HG02870 (cell line): ENCODE data around the gene TPP1.

Source experiments
- ATAC-seq: cut with Tn5 transposase; IDR thresholded peaks from one replicate; pipeline ENCODE4 v1.9.1; 2021; ENCODE audit warnings: mild to moderate bottlenecking, moderate library complexity; ENCODE audit not compliant: unreplicated experiment

The TPP1 gene

GRCh38 chr11:6596239-6596877 is 22.9 kb downstream of the TPP1 start:
- no peak for ATAC-seq

- ATAC-seq = no peak
These were observed 25.0 kb downstream of the TPP1 start for GRCh38 chr11:6594142-6594768.

- no peak for ATAC-seq
These were observed 31.2 kb downstream of the TPP1 start for GRCh38 chr11:6588018-6588417.

DNA sequence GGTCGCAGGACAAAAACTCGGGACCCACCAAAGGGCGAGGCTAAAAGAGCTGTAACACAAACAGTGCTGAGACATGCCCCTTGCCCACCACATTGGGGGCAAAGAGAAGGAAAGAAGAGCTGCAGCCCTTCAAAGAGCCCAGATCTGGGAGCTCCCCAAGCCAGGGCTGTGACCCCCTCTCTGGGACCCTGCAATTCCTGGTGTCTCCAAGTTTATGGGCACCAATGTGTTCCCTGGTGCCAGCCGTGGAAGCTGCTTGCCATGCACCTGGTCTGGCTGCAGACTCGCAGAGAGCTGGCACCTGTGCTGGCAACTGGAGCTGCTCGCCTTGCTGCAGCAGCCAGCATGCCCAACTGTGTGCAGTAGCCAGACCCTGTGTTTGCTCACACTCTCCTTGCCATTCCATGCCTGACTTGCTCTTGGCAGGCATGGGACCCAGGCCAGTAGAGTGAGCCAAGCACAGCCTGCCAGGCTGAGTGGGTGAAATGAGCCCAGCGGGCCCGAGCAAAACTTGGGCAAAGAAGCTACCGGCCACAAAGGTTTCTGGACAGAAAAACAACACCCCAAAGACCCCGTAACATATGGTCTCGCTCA is 31.8 kb downstream of the TPP1 start:
- ATAC-seq = no peak

DNA sequence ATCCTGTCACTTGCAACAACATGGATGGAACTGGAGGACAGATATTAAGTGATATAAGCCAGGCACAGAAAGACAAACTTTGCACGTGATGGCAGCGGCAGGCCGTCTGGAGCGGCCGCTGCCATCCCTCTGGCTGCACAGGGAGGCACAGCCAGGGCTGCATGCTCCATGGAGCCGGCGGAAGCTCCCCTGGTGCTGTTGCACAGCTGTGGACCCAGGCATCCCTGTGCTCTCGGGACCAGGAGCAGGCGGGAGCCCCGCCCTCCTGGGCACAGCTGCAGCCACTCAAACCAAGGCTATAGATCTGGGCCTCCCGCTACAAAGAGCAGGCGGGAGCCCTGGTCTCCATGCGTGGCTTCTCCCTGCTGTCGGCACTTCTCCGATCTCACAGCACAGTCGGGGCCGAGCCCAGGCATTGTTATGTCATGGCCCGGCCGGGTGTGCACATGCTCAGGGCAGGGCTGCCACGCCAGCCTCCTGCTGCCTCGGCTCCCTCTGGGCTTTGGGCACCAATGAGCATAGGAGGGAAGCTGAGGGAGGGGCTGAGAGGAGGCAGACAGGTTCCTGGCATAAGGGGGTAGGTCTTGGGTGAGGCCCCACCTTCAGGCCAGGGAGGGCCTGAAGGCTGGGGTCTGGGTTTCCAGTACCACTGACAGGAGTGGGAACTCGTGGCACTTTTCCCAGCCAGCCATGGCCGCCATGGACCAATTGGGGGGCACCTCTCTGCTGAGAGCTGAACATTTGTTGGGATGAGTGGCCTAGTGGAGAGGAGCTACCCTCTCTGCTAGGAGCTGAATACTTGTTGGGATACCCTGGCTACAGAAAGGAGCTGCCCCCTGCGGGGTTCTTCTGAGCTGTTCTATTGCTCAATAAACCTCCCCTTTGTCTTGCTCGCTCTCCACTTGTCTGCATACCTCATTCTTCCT is 32.5 kb downstream of the TPP1 start:
- ATAC-seq = no peak

DNA sequence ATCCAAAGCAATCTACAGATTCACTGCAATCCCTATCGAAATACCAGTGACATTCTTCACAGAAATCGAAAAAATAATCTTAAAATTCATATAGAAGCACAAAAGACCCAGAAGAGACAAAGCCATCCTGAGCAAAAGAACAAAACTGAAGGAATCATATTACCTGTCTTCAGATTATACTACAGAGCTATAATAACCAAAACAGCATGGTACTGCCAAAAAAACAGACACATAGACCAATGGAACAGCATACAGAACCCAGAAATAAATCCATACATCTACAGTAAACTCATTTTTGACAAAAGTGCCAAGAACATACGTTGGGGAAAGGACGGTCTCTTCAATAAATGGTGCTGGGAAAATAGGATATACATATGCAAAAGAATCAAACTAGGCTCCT is 34.7 kb downstream of the TPP1 start:
- ATAC-seq = no peak

DNA sequence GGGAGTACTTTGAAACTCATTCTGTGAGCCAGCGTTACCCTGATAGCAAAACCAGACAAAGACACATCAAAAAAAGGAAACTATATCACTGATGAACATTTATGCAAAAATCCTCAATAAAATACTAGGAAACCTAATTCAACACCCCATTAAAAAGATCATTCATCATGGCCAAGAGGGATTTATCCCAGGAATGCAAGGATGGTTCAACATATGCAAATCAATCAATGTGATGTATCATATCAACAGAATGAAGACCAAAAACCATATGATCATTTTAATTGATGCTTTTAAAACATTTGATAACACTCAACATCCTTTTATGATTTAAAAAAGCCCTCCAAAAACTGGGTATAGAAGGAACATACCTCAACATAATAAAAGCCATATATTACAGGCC is 35.6 kb downstream of the TPP1 start:
- ATAC-seq = no peak

DNA sequence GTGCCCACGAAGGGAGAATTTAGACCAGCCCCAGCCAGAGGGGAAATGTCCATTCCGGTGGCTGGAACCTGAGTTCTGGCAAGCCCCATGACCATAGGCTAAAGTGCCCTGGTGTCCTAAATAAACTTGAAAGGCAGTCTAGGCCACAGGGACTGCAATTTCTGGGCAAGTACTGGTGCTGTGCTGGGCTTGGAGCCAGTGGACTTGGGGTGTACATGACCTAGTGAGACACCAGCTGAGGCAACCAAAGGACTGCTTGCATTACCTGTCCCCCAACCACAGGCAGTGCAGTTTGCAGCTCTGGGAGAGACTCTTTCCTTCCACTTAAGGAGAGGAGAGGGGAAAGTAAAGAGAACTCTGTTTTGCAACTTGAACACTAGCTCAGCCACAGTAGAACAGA is 39.5 kb downstream of the TPP1 start:
- no peak for ATAC-seq

DNA sequence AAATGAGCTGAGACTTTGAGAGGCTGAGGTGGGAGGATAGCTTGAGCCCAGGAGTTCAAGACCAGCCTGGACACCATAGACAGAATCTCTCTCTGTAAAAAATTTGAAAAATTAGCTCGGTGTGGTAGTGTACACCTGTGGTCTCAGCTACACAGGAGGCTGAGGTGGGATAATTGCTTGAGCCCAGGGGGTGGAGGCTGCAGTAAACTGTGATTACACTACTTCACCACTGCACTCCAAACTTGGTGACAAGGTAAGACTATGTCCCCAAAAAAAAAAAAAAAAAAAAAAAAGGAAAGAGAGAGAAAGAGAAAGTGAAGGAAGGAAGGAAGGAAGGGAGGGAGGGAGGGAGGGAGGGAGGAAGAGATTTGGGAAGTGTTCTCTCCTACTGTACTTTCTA is 41.1 kb downstream of the TPP1 start:
- no peak for ATAC-seq

GRCh38 chr11:6576471-6577373 is 42.5 kb downstream of the TPP1 start:
- no peak for ATAC-seq

- no peak for ATAC-seq
These were observed 44.2 kb downstream of the TPP1 start for GRCh38 chr11:6574816-6575715.

DNA sequence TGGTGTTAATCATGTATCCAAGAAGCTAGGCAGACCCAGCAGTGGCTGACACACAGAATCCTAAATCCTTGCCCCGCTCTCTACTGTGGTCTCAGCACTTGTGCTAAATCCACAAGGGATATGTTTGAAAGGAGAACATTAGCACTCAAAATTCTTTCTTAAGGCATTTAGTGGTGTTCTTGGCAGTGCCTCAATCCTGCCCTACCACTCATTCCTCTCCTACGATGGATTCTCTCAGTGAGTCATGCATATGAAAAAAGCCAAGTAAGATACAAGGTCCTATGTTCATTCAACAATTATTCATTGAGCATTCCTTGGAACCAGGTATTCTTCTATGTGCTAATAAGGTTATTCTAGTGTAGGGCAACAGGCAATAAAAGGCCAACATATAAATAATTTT is 47.0 kb downstream of the TPP1 start:
- ATAC-seq = no peak

DNA sequence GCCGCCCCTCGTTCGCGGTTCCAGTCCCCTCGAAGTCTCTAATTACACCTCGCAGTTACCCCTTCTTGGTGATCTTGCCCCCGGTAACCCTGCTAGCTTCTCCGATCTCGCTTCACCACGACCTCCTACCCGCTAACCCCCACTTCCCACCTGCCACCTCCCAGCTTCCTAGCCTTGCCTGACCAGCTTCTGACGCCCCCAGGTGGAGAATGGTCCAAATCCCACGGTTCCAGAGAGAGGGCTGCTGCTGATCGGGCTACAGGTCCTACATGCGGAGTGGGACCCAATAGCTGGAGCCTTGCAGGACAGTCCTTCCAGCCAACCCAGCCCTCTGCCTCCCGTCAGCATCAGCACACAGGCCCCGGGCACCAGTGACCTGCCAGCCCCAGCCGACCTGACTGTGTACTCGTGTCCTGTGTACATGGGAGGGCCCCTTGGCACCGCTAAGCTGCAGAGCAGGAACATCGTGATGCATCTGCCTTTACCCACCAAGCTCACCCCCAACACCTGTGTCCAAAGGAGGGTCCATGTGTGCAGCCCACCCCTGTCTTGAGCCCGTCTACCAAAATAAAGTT is 47.7 kb downstream of the TPP1 start:
- no peak for ATAC-seq

GRCh38 chr11:6570691-6571427 is 48.4 kb downstream of the TPP1 start:
- no peak for ATAC-seq

DNA sequence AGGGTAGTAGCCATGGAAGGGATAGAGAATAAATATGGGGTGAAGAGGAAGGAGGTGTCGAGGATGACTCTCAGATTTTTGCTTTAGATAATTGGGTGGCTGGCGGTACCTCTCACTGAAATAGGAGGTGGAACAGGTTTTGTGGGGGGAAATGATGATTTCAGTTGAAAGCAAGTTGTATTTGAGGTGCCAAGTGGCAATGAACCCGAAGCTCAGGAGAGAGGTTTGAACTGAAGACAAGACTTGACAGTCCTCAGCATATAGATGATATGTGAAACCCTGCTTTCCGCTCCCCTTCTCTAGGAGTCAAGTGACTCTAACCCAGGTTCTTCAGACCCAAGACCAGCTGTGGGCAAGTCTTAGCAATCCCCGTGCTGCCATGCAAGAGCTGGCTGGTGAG is 49.5 kb downstream of the TPP1 start:
- no peak for ATAC-seq

- ATAC-seq = no peak
These were observed 50.9 kb downstream of the TPP1 start for GRCh38 chr11:6568191-6568918.

- ATAC-seq = no peak
These were observed 51.9 kb downstream of the TPP1 start for GRCh38 chr11:6567371-6567745.
